ENCODE results near the gene TMEM86B. TPM values are rescaled to one million over a fixed set of nuclear protein-coding genes. Genes with fewer than 3 reads are reported as not detected.
A peak's percentile ranks its signal among the peaks of the same experiment; 100 is the strongest.

The TMEM86B gene
- total RNA-seq, 4 donors from 2014 or later, result 1.1 to 3.6 (median 2.2) TPM; not detected in 1

DNA sequence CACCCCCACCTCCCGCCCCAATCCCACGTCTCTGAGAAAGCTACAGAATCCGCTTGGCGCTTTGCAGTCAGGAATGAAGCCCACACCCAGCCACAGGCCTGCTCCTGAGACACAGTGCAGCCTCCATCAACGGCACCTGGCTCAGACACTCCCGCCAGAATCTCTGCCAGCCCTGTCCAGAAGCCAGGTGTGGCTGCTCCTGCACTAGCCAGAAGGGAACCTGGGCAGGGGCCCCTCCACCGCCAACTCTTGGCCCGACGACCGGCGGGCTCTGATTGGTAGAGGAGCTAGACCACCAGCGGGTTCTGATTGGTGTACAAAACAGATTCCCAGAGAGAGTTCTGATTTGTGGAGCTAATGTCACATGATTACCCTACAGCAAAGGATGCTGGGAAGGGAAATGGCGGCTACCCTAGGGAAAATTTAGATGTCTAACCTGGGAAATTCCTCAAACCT is 33.1 kb upstream of the TMEM86B start:
- TF ChIP-seq CTCF (IDR thresholded peaks at IDR 0.05), result no peak
- TF ChIP-seq POLR2A (IDR thresholded peaks at IDR 0.05), result no peak
- Histone ChIP-seq H3K36me3 (peaks cover 0 to 26% (median 0%) of the 10 kb centered on the region in 3 donors), H3K27ac (no peak overlapping the region), H3K4me3 (no peak overlapping the region), H3K27me3 (no peaks in the 10 kb centered on the region), H3K9me3 (no peaks in the 10 kb centered on the region), H3K4me1 (peaks cover 15 to 26% (median 19%) of the 10 kb centered on the region in 3 donors)
- intact Hi-C loops (cut with DNase I), result no loop called here
- no peak for DNase-seq
- WGBS, 2 donors, result 85% methylated on average over 6 to 7 of the region's 13 CpGs

DNA sequence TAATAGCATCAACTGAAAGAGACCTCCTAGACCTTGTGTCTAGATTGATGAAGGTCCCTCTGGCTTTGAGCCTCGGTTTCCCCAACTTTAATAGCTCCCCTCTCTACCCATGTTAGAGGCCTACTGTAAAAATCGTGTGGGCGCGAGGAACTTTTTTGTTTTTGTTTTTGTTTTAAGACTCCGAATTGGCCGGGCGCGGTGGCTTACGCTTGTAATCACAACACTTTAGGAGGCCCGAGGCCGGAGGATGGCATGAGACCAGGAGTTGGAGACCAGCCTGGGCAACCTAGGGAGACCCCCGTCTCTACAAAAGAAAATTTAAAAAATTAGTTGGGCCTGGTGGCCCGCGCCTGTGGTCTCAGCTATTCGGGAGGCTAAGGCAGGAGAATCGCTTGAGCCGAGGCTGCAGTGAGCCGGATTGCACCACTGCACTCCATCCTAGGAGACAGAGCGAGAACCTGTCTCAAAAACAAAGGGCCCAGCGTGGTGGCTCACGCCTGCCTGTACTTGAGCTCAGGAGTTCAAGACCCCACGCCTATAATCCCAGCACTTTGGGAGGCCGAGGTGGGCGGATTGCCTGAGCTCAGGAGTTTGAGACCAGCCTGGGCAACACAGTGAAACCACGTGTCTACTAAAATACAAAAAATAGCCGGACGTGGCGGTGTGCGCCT is 31.1 kb upstream of the TMEM86B start:
- peak overlapping the region; percentile 84 to 99 (median 96) for H3K4me3 ChIP-seq
- peak overlapping the region; percentile 90 to 98 (median 94) for H3K27ac ChIP-seq
- H3K36me3 ChIP-seq, result peaks cover 0 to 13% (median 0%) of the 10 kb centered on the region in 3 donors
- peaks cover 32 to 46% (median 40%) of the 10 kb centered on the region in 3 donors for H3K4me1 ChIP-seq
- TF ChIP-seq CTCF (IDR thresholded peaks at IDR 0.05) (no peak), POLR2A (IDR thresholded peaks at IDR 0.05) (no peak)
- DNase-seq, result no peak
- WGBS, 2 donors, result 7 to 33% methylated on average over 8 to 11 of the region's 29 CpGs
- intact Hi-C loops (cut with DNase I), result no loop called here
- no peaks in the 10 kb centered on the region for H3K27me3 ChIP-seq
- H3K9me3 ChIP-seq, result no peaks in the 10 kb centered on the region

DNA sequence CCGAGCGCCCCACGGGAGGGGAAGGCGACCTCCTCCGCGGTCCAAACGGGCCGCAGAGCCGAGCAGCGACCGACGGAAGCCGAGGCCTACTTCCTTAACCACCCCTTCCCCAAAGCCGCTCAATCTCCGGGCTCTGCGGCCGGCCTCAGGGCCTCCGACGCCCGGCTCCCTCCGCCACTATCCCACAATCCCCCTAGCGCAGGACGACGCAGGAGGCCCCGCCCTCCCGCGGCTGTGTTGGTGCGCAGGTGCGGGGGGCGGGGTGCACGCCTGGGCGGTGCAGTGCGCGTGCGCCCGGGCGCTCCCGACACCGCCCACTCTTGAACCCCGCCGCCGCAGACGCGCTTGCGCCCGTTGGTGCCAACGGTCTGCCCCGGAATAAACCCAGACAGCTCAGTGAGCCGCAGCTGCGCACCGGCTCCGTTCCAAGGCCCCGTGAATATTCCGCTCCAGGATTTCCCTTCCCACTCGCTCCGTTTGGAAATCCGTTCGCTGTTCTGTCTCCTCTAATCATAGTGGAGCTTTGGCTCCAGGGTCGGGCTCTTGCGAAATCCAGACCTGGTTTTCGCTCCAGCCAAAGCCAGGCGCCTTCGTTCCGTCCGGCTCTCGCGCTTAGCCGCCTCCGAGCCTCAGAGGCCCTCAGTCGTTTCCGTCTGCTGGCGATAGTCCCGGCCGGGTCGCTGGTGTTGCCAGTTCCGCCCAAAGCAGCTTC is 30.4 kb upstream of the TMEM86B start, which contains the start of gene PPP6R1:
Gene PPP6R1, minus strand, starts transcription at position 190 of the 712 bp plus-strand sequence. CDS start 11,914 bp downstream, outside the sequence.
- peaks cover 0 to 11% (median 0%) of the 10 kb centered on the region in 3 donors for H3K36me3 ChIP-seq
- intact Hi-C loops (cut with DNase I), result no loop called here
- H3K27ac ChIP-seq, result peak within 1 kb of the TSS; percentile 90 to 98 (median 94)
- WGBS, 2 donors, result 0 to 1% methylated on average over 15 to 18 of the region's 76 CpGs
- TF ChIP-seq CTCF (IDR thresholded peaks at IDR 0.05) (peak in 2 of 6 experiments; percentile 17 to 42), POLR2A (IDR thresholded peaks at IDR 0.05) (peak in 3 of 4 donors; percentile 83 to 97 (median 94))
- H3K4me3 ChIP-seq, result peak within 1 kb of the TSS; percentile 84 to 99 (median 96)
- DNase-seq, result peak; percentile 94
- H3K27me3 ChIP-seq, result no peaks in the 10 kb centered on the region
- no peaks in the 10 kb centered on the region for H3K9me3 ChIP-seq
- peaks cover 36 to 53% (median 41%) of the 10 kb centered on the region in 3 donors for H3K4me1 ChIP-seq

DNA sequence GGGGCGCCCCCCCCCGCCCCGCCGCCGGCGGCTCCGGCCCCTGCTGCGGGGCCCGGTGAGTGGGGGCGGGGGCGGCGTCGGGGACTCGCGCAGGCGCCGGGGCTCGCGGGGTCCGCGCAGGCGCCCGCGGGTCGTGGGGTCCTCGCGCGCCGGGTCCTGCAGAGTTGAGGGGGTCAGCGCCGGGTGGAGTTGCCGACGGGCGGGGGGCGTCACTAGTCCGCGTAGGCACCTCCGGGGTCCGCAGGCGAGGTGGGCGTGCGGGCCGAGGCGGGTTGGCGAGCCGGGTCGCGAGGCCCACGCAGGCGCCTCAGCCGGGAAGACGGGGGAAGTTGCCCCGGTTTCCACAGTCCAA is 29.9 kb upstream of the TMEM86B start:
- H3K4me3 ChIP-seq, result peak overlapping the region; percentile 84 to 99 (median 96)
- H3K4me1 ChIP-seq, result peaks cover 41 to 58% (median 44%) of the 10 kb centered on the region in 3 donors
- peak overlapping the region; percentile 90 to 98 (median 94) for H3K27ac ChIP-seq
- H3K9me3 ChIP-seq, result no peaks in the 10 kb centered on the region
- no CpG with 5 or more reads among the region's 53 CpGs for WGBS, 2 donors
- no peaks in the 10 kb centered on the region for H3K27me3 ChIP-seq
- intact Hi-C loops (cut with DNase I), result no loop called here
- no peak for TF ChIP-seq CTCF (IDR thresholded peaks at IDR 0.05)
- no peak for TF ChIP-seq POLR2A (IDR thresholded peaks at IDR 0.05)
- no peak for DNase-seq
- peaks cover 0 to 10% (median 0%) of the 10 kb centered on the region in 3 donors for H3K36me3 ChIP-seq
